Left lung (tissue), 10 donors: ENCODE results near the gene ENOX1. TPM values are rescaled to one million over a fixed set of nuclear protein-coding genes. Genes with fewer than 3 reads are reported as not detected.

Source experiments
- ATAC-seq: fragments of 200-7000 bp; cut with Tn5 transposase; one replicate; pipeline ENCODE4 v1.9.1; 2020; ENCODE audit warnings: moderate library complexity
- DNase-seq, 4 donors: peaks; one replicate each; pipeline ENCODE4 v3.0.0-alpha.2; 2013 to 2020
- H3K27ac ChIP-seq, 2 donors: fragments of 200-600 bp; sonication (generic) in 1 of 2; one replicate each; pipeline versions ENCODE4 v1.5.0 to v1.8.0; 2020 to 2021
- H3K27me3 ChIP-seq, 2 donors: fragments of 200-600 bp; sonication (generic) in 1 of 2; one replicate each; pipeline versions ENCODE4 v1.5.0 to v1.8.0; 2020 to 2021
- H3K36me3 ChIP-seq, 2 donors: fragments of 200-600 bp; sonication (generic) in 1 of 2; one replicate each; pipeline versions ENCODE4 v1.5.0 to v1.8.0; 2020 to 2021
- H3K4me1 ChIP-seq, 2 donors: fragments of 200-600 bp; one replicate each; pipeline ENCODE4 v1.8.0; 2021
- H3K4me3 ChIP-seq, 2 donors: fragments of 200-600 bp; sonication (generic) in 1 of 2; one replicate each; pipeline versions ENCODE4 v1.5.0 to v1.8.0; 2020 to 2021; ENCODE audit warnings: mild to moderate bottlenecking in 1 of 2
- H3K9me3 ChIP-seq, 2 donors: fragments of 200-600 bp; sonication (generic) in 1 of 2; one replicate each; pipeline versions ENCODE4 v1.5.0 to v1.8.0; 2020 to 2021
- intact Hi-C, 2 donors: fragments of 100-400 bp; cut with DNase I; formaldehyde crosslinking; loops; one replicate each; pipeline versions ENCODE4 v1.11.2 to v1.14.2; 2022
- polyA plus RNA-seq, 6 donors: library from polyadenylated mRNA; unstranded; fragments of 120-200 nt; gene quantifications; one replicate each; pipeline ENCODE4 v1.2.1, GENCODE V29; 2013; ENCODE audit not compliant: insufficient read length in 6 of 6
- total RNA-seq, 2 donors: library from RNA; stranded (reverse); fragmentation: NEBNext Ultra II Directional; extraction: Animal tissue kit (Norgen Biotek cat#: 25700); gene quantifications; one replicate each; pipeline ENCODE4 v1.2.1, GENCODE V29; 2021
- TF ChIP-seq, protein P1 (sequence below), 2 donors: fragments of 200-600 bp; sonication (generic) in 1 of 2; IDR thresholded peaks; one replicate each; pipeline versions ENCODE4 v1.5.0 to v1.8.0; 2021; ENCODE audit warnings: antibody characterized with exemption in 2 of 2
- donor health status: DM: no; HTN: yes; CAD: no.
- donor health status: DM: no; HTN: no; CAD: no.

Gene ENOX1
- total and polyA plus RNA-seq, 8 donors, result 1.5 to 9.0 (median 6.8) TPM

DNA sequence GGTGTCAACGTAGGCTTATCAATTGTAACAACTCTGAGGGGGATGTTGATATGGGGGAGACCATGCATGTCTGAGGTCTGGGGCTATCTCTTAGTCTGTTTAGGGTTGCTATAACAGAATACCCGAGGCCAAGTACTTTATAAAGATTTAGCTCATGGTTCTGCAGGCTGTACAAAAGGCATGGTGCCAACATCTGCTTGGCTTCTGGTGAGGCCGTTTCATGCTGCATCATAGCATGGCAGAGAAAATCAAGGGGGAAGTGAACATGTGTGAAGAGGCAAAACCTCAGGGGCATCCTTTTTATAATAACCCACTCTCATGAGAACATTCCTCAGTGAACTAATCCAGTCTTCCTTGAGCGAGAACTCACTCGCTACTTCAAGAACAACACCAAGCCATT is 353.8 kb downstream of the ENOX1 start:
- TF ChIP-seq, protein P1, sequence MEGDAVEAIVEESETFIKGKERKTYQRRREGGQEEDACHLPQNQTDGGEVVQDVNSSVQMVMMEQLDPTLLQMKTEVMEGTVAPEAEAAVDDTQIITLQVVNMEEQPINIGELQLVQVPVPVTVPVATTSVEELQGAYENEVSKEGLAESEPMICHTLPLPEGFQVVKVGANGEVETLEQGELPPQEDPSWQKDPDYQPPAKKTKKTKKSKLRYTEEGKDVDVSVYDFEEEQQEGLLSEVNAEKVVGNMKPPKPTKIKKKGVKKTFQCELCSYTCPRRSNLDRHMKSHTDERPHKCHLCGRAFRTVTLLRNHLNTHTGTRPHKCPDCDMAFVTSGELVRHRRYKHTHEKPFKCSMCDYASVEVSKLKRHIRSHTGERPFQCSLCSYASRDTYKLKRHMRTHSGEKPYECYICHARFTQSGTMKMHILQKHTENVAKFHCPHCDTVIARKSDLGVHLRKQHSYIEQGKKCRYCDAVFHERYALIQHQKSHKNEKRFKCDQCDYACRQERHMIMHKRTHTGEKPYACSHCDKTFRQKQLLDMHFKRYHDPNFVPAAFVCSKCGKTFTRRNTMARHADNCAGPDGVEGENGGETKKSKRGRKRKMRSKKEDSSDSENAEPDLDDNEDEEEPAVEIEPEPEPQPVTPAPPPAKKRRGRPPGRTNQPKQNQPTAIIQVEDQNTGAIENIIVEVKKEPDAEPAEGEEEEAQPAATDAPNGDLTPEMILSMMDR (IDR thresholded peaks at IDR 0.05), result no peak
- ATAC-seq, result no peak
- intact Hi-C loops, result no loop called here

DNA sequence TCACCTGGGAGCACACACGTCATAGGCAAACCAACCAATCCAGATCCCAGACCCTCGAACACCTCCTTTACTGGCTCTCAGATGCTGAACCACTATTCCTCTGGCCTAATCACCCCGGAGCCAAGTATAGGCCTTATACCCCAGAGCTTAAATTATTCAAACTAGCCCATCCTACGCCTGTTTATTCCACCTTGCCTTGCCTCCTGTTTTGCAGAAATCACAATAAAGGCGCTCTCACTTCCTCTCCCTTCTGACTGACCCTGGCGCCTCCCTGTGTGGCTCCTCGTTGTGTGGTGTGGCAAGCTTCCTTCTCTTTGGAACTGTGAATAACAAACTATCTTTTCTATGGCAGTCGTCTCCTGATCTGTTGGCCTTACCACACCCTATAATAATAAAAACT is 354.9 kb downstream of the ENOX1 start:
- Histone ChIP-seq H3K4me1 (no peaks in the 10 kb centered on the region), H3K27me3 (no peaks in the 10 kb centered on the region), H3K36me3 (no peaks in the 10 kb centered on the region), H3K27ac (no peak overlapping the region), H3K4me3 (no peak overlapping the region), H3K9me3 (no peaks in the 10 kb centered on the region)
- intact Hi-C loops, result no loop called here
- DNase-seq, result no peak
- TF ChIP-seq, protein P1 (IDR thresholded peaks at IDR 0.05), result no peak
- ATAC-seq, result no peak

More for the DNA sequence above, 353.8 kb downstream of the ENOX1 start:
- no peak for DNase-seq
- H3K36me3 ChIP-seq, result no peaks in the 10 kb centered on the region
- no peaks in the 10 kb centered on the region for H3K27me3 ChIP-seq
- no peak overlapping the region for H3K4me3 ChIP-seq
- no peaks in the 10 kb centered on the region for H3K4me1 ChIP-seq
- no peaks in the 10 kb centered on the region for H3K9me3 ChIP-seq
- H3K27ac ChIP-seq, result no peak overlapping the region

DNA sequence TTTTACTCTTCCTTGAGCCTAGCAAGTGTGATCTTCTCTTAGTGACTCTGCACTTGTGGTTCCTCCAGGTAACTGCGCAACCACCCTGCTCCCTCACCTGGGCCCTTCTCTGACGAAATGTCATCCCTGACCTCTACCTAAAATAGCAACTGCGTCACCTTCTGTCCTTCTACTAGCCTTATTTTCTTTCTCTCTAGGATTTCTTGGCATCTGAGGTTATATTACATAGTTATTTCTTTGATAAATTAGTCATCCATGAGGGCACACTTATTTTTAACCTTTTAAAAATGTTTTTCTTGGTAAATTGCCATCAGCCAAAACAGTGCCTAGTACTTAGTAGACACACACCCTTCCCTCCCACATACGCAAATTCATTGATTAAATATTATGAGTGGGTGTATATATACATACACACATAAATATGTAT is 355.5 kb downstream of the ENOX1 start:
- H3K4me3 ChIP-seq, result no peak overlapping the region
- H3K27ac ChIP-seq, result no peak overlapping the region
- TF ChIP-seq, protein P1 (IDR thresholded peaks at IDR 0.05), result no peak
- no peak for DNase-seq
- no peak for ATAC-seq
- intact Hi-C loops, result no loop called here
- H3K27me3 ChIP-seq, result no peaks in the 10 kb centered on the region
- H3K4me1 ChIP-seq, result no peaks in the 10 kb centered on the region
- H3K36me3 ChIP-seq, result no peaks in the 10 kb centered on the region
- no peaks in the 10 kb centered on the region for H3K9me3 ChIP-seq

DNA sequence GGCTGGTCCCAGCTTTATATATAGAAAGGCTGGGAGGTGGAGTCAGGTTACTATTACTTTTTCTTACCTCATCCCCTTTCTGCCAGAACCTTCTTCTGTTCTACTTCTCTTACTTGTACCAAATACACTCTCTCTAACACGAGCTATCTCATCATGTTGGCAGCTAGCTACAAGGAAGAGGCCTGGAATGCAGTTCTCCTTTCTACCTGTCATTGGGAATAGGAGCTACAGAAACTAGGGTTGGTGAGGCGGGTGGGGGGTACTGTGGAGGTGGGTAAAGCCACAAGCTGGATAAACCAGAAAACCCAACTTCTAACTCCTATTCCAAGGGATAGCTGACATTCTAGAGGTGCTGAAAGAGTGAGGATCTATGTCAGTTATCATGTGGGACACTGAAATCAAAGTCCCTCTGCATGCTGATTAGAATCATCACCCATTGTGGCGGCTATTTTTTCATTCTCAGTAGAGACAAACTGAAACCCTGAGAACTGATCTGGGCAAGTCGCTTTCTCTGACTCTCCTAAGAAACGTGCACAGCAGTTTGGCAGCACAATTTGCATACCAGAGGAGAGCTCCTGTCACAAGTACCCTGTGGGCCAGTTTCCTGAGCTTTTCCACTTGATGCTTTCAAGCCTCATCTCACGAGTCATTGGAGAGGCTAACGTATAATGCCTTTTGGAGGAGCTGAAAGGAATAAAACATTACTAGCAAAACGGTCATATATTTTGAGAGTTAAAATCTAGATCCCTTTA is 358.1 kb downstream of the ENOX1 start:
- TF ChIP-seq, protein P1 (IDR thresholded peaks at IDR 0.05), result no peak
- H3K27ac ChIP-seq, result no peak overlapping the region
- no peaks in the 10 kb centered on the region for H3K27me3 ChIP-seq
- ATAC-seq (peak; percentile 87), DNase-seq (peak in 1 of 4 donors; percentile 32)
- H3K4me1 ChIP-seq, result no peaks in the 10 kb centered on the region
- H3K36me3 ChIP-seq, result no peaks in the 10 kb centered on the region
- no peak overlapping the region for H3K4me3 ChIP-seq
- no peaks in the 10 kb centered on the region for H3K9me3 ChIP-seq
- intact Hi-C loops, result no loop called here

DNA sequence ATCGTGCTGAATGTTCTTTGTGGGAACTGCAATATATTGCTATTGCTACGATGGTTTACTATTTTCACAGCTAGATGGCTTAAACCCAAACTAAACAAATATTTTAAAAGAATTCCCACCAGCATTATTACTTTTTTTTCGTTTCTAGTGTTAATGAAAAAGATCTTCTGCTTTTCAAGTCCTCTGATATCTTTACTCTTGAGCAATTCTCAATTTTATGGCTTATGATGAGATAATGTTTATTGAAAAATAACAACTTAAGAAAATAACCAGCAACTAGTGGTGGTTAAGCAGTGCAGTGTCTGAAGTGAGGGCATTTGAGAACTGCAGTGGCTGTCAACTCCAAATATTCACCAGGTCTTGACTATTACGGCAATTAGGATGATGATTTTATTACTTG is 360.4 kb downstream of the ENOX1 start:
- no peak overlapping the region for H3K27ac ChIP-seq
- no peak for ATAC-seq
- TF ChIP-seq, protein P1 (IDR thresholded peaks at IDR 0.05), result no peak

More for the DNA sequence above, 360.4 kb downstream of the ENOX1 start:
- no peaks in the 10 kb centered on the region for H3K36me3 ChIP-seq
- no peak overlapping the region for H3K4me3 ChIP-seq
- DNase-seq, result no peak
- H3K4me1 ChIP-seq, result no peaks in the 10 kb centered on the region
- H3K9me3 ChIP-seq, result no peaks in the 10 kb centered on the region
- intact Hi-C loops, result no loop called here
- H3K27me3 ChIP-seq, result no peaks in the 10 kb centered on the region
